GM03348 (cell line): Measurements from ENCODE around the gene PLEKHA6.
A peak's percentile ranks its signal among the peaks of the same experiment; 100 is the strongest.

Source experiments
- DNase-seq: peaks from one replicate; pipeline ENCODE4 v3.0.0; 2012; ENCODE audit warnings: low spot score

Gene PLEKHA6

GRCh38 chr1:204286315-204286714, 73.4 kb downstream of the PLEKHA6 start:
- DNase-seq, result no peak

- no peak for DNase-seq
Measured at GRCh38 chr1:204285436-204286305, 74.1 kb downstream of the PLEKHA6 start.

GRCh38 chr1:204284929-204285328, 74.8 kb downstream of the PLEKHA6 start:
- no peak for DNase-seq

GRCh38 chr1:204283711-204284651, 75.7 kb downstream of the PLEKHA6 start:
- DNase-seq, result no peak

DNA sequence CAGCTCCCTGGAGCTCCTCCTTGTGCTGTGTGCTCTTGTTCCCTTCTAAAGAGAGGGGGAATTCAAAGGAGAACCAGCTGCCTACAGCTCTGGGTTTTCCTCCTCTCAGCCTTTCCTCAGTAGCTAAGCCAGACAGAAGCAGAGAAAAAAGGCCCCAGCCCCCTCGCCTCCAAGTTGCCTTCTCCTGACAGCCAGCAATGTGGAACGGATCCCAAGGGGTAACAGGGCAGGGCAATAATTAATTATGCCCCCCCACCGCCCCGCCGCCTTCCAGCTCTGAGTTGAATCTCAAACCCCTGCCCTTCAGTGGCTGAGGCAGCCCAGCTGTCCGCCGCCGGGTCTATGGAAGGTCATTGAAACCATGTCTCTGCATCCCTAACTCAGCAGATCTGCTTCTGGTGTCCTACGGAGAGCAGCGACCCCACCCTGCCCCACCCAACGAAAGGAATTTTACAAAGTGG, 76.9 kb downstream of the PLEKHA6 start:
- DNase-seq, result no peak

DNA sequence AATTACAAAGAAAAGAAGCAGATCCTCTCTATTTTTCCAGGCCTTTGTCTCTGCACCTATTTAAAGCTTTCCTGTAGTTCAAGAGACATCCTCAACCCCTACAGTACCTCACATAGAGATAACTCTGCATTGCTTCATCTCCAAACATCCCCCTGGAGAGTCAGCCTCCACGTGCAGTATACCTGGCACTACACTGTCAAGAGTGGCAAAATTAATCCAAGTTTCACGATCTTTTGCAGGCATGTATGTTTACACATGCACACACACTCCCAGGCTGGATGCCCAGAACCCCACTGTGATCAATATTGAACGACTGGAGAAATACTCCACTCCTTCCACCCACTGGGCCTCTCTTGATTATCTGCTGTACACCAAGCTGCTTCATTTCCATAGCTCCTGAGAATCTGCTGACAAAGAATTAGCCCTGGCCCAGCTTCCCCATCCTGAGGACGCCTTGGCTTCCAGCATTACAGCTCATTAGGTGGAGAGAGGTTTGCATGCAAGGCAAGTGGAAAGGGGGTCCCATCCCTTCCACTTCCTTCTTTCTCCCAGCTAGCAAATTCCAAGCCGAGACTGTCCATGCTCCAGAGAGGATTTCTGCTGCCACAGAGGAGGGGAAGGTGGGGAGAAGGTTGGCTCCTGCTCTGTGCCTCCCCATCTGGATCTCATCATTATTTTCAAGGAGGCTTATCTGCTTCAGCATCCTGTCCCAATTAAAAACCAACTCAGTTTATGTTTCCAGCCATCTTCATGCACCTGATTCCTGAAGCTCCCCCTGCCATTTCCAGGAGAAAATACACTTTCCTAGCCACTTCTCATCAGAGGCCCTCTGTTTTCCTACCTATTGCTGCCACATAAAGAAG, 79.4 kb downstream of the PLEKHA6 start:
- DNase-seq, result no peak

- no peak for DNase-seq
Measured at GRCh38 chr1:204278958-204279357, 80.8 kb downstream of the PLEKHA6 start.

- DNase-seq, result no peak
Measured at GRCh38 chr1:204278251-204278650, 81.5 kb downstream of the PLEKHA6 start.

GRCh38 chr1:204277563-204278219, 82.0 kb downstream of the PLEKHA6 start:
- no peak for DNase-seq

DNA sequence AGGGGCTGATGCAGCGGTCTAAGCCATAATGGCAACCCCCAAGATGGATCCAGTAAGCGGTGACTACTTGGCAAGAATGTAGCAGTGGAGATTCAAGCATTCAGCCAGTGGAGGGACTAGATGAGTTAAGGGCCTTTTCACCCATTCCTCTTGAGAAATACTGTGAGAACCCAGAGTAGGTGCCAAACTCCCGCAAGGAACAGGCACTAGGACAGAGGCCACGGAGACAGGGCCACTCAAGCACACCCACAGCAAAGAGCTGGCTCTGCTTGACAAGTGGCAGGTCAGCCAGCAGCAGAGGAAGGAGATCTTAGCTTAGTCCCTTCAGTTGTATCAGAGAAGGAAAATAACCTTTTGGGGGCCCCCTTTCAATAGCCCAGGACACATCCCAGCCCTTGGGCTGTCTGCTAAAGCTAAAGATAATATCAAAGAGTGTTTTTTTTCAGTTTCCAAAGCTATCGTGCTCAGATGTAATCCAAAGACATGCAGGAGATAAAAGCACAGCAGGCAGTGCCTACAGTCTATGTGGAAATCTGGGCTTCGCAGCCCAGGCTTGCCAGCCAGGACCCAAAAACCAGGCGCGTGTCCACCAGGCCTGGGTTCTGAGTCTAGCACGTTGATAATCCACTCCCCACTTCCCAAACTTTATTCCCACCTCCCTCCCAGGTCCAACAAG, 83.9 kb downstream of the PLEKHA6 start:
- DNase-seq, result no peak

DNA sequence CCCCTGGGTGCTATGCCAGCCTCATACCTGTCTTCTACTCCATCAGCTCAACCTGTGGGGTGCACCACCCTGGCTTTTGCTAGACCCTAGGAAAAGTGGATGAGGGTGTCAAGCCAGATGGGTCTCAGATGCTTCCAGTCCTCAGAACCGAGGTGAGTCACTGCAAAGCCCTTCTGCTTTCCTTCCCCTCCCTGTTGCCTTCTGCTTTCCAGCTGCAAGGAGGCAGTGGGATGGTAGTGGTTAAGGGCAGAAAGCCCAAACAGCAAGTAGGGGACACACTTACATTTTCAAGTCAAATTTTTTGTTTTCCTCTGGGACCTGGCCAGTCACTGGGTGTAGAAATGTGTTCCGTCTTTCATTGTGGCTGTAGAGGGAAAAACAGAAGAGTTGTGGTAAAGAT, 85.3 kb downstream of the PLEKHA6 start:
- peak; percentile 65 for DNase-seq

GRCh38 chr1:204272505-204272904, 87.2 kb downstream of the PLEKHA6 start:
- no peak for DNase-seq

DNA sequence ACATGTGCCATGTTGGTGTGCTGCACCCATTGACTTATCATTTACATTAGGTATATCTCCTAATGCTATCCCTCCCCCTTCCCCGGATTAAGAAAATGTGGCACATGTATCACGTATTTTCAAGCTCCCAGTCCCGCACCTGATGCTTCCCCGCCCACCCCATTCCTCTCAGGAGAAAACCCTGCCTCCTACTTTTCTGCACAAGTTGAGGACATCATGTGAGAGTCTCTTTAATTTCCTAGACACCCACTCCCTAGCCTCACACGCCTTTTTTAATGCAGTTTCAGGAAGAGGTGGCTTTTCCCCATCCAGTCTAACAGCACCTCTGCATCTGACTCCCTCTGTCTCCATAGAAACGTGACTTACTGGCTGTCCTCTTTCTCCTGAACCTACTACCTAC, 87.8 kb downstream of the PLEKHA6 start:
- DNase-seq, result no peak

DNA sequence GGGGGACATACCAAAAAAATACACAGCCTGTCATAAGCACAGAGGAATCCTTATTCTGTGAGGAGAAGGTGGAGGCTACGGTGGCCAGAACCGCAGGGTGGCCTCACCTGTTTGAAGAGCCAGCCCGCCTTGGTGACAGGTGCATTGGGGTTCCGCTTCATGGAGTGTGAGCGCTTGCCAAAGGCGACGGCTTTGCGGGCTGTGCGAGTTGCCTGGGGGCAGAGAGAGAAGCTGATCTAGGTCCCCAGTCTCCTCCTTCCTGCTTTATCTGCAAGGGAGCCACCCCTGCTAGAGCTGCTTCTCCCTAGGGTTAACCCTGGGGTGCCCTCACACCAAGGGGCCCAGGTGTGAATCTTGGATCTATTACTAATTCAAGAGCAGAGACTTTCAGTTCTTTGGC, 91.6 kb downstream of the PLEKHA6 start:
- no peak for DNase-seq

- DNase-seq, result no peak
Measured at GRCh38 chr1:204267191-204267601, 92.5 kb downstream of the PLEKHA6 start.

- DNase-seq, result peak; percentile 31
Measured at GRCh38 chr1:204266504-204267034, 93.2 kb downstream of the PLEKHA6 start.

DNA sequence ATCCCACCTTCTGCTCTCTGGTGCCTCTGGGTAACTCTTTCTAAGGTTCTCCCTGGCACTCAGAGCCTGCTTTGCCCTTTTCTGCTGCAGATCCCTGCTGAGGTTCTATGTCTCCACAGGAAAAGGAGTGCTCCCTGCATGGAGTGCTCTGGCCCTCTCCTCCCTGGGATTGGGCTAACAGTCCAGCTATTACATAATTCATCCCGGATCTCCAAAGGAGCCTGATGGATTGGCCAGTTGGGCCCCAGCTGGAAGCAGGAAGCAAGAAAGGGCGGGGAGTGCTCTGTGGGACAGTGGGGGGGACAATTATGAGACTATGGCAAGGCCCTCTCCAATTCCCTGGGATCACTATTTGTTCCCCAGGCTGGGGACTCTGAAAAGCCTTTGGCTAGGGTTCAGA, 94.1 kb downstream of the PLEKHA6 start:
- DNase-seq, result no peak

GRCh38 chr1:204264805-204265204, 94.9 kb downstream of the PLEKHA6 start:
- DNase-seq, result no peak

- no peak for DNase-seq
Measured at GRCh38 chr1:204263254-204263910, 96.3 kb downstream of the PLEKHA6 start.
